WTC11 (cell line): ENCODE data around the gene PARP12. TPM values are rescaled to one million over a fixed set of nuclear protein-coding genes. Genes with fewer than 3 reads are reported as not detected.

Experiments
- ATAC-seq: fragments of 200-7000 bp; cut with Tn5 transposase; 2 replicates; pipeline ENCODE4 v1.10.0; 2021; ENCODE audit warnings: mild to moderate bottlenecking, moderate library complexity
- CTCF ChIA-PET: fragments of 300-600 bp; sonication (Branson Sonifier 250); formaldehyde crosslinking; loops from one replicate; lab custom pipeline; 2021; ENCODE audit warnings: antibody characterized with exemption; lab: Charles Lee
- POLR2A ChIA-PET: fragments of 350-600 bp; sonication (Branson Sonifier 250); formaldehyde crosslinking; loops from one replicate; lab custom pipeline; 2021; ENCODE audit warnings: antibody characterized with exemption; lab: Charles Lee
- DNase-seq: peaks from one replicate; pipeline ENCODE4 v3.0.0; 2021; ENCODE audit warnings: low spot score
- H3K27ac Mint-ChIP-seq: 2 replicates; pipeline ENCODE4 v1.8.0; 2021; ENCODE audit warnings: mixed read lengths
- H3K27me3 Mint-ChIP-seq: 2 replicates; pipeline ENCODE4 v1.8.0; 2021; ENCODE audit warnings: low read depth, mild to moderate bottlenecking, moderate library complexity, mixed read lengths
- H3K36me3 Mint-ChIP-seq: 2 replicates; pipeline ENCODE4 v1.8.0; 2021; ENCODE audit warnings: mixed read lengths
- H3K4me1 Mint-ChIP-seq: 2 replicates; pipeline ENCODE4 v1.8.0; 2022; ENCODE audit warnings: mixed read lengths
- H3K4me3 Mint-ChIP-seq: 2 replicates; pipeline ENCODE4 v1.8.0; 2021; ENCODE audit warnings: mild to moderate bottlenecking, moderate library complexity, mixed read lengths
- H3K9me3 Mint-ChIP-seq: 2 replicates; pipeline ENCODE4 v1.8.0; 2021; ENCODE audit warnings: mixed read lengths
- AFF4 ChIP-seq: sonication (generic); formaldehyde crosslinking; IDR thresholded peaks from 2 replicates; pipeline ENCODE4 v1.8.1; 2023; ENCODE audit warnings: mild to moderate bottlenecking, missing genetic modification reagents, borderline replicate concordance
- CBFB ChIP-seq: sonication (generic); formaldehyde crosslinking; IDR thresholded peaks from 2 replicates; pipeline ENCODE4 v1.8.1; 2022; ENCODE audit warnings: mild to moderate bottlenecking, low read depth, missing genetic modification reagents
- HMGA2 ChIP-seq: fragments of 250-450 bp; sonication (Bioruptor Pico); IDR thresholded peaks from 2 replicates; pipeline ENCODE4 v1.4.0; 2021; ENCODE audit warnings: mild to moderate bottlenecking, moderate library complexity
- JAZF1 ChIP-seq: fragments of 250-450 bp; sonication (Bioruptor Pico); IDR thresholded peaks from 2 replicates; pipeline ENCODE4 v1.9.0; 2021; ENCODE audit warnings: moderate library complexity, mild to moderate bottlenecking, inconsistent platforms
- MAX ChIP-seq: sonication (generic); formaldehyde crosslinking; IDR thresholded peaks from 2 replicates; pipeline ENCODE4 v1.8.0; 2022; ENCODE audit warnings: mild to moderate bottlenecking, missing genetic modification reagents
- PREB ChIP-seq: sonication (generic); formaldehyde crosslinking; IDR thresholded peaks from 2 replicates; pipeline ENCODE4 v1.8.1; 2022; ENCODE audit warnings: mild to moderate bottlenecking, missing genetic modification reagents, moderate library complexity, borderline replicate concordance
- USF1 ChIP-seq: sonication (generic); formaldehyde crosslinking; IDR thresholded peaks from 2 replicates; pipeline ENCODE4 v1.8.0; 2022; ENCODE audit warnings: mild to moderate bottlenecking, missing genetic modification reagents
- ZBTB21 ChIP-seq: sonication (generic); formaldehyde crosslinking; IDR thresholded peaks from 2 replicates; pipeline ENCODE4 v1.8.1; 2023; ENCODE audit warnings: mild to moderate bottlenecking, missing genetic modification reagents, borderline replicate concordance
- ZNF396 ChIP-seq: fragments of 250-450 bp; sonication (Bioruptor Pico); IDR thresholded peaks from 2 replicates; pipeline ENCODE4 v1.8.0; 2021; ENCODE audit warnings: mild to moderate bottlenecking, moderate library complexity, borderline replicate concordance
- ZNF416 ChIP-seq: fragments of 250-450 bp; sonication (Bioruptor Pico); IDR thresholded peaks from 2 replicates; pipeline ENCODE4 v1.9.0; 2021; ENCODE audit warnings: mild to moderate bottlenecking, inconsistent platforms
- ZNF423 ChIP-seq: fragments of 250-450 bp; sonication (Bioruptor Pico); IDR thresholded peaks from 2 replicates; pipeline ENCODE4 v2.1.2; 2022; ENCODE audit warnings: mild to moderate bottlenecking, moderate library complexity
- ZNF532 ChIP-seq: fragments of 250-450 bp; sonication (Bioruptor Pico); IDR thresholded peaks from 2 replicates; pipeline ENCODE4 v1.9.0; 2021; ENCODE audit warnings: mild to moderate bottlenecking, borderline replicate concordance
- total RNA-seq: library from RNA; stranded (reverse); gene quantifications from 3 replicates; pipeline ENCODE4 v1.2.3, GENCODE V29; 2021

Gene PARP12
- total RNA-seq, 1 experiment from 2014 or later: 9.1 TPM

GRCh38 chr7:140006600-140006999, 56.2 kb downstream of the PARP12 start (continued):
- no peak for TF ChIP-seq MAX (CRISPR knock-in tag)
- no peak for TF ChIP-seq ZNF396 (CRISPR knock-in tag)
- TF ChIP-seq PREB (CRISPR knock-in tag): no peak
- TF ChIP-seq ZNF532 (CRISPR knock-in tag): no peak
- no peak for TF ChIP-seq JAZF1 (CRISPR knock-in tag)
- TF ChIP-seq AFF4 (CRISPR knock-in tag): no peak
- no peak for TF ChIP-seq USF1 (CRISPR knock-in tag)
- TF ChIP-seq ZBTB21 (CRISPR knock-in tag): no peak
- no peak for TF ChIP-seq CBFB (CRISPR knock-in tag)
- TF ChIP-seq HMGA2: no peak

GRCh38 chr7:140005754-140006503, 56.8 kb downstream of the PARP12 start:
- H3K36me3 Mint-ChIP-seq: no peaks in the 10 kb centered on the region

More at GRCh38 chr7:140005754-140006503, 56.8 kb downstream of the PARP12 start:
- peak; percentile 83 for ATAC-seq
- POLR2A ChIA-PET: interaction anchor here (0.6 to 1.3 kb wide), 4 partner anchors 237 to 377 kb away, joined by 3 to 10 read pairs (median 4); no protein-coding TSS in a partner anchor
- Mint-ChIP-seq H3K27me3 (no peaks in the 10 kb centered on the region), H3K27ac (no peak overlapping the region), H3K4me3 (no peak overlapping the region), H3K4me1 (peaks cover 23% of the 10 kb centered on the region)
- CTCF ChIA-PET: interaction anchor here (0.6 to 6.7 kb wide), 42 partner anchors 11 to 540 kb away, joined by 3 to 72 read pairs (median 5); partner anchors contain the start of genes HIPK2, KDM7A and PARP12
- TF ChIP-seq ZNF416 (CRISPR knock-in tag) (no peak), ZNF423 (CRISPR knock-in tag) (peak; percentile 15; the same call in 1 of the 2 replicates)
- TF ChIP-seq, all 79 proteins: peak for 1
- DNase-seq: peak; percentile 83
- H3K9me3 Mint-ChIP-seq: no peaks in the 10 kb centered on the region
